Measurements from ENCODE around the gene RAI1.

Gene RAI1

GRCh38 chr17:17682737-17683680 is 1.8 kb downstream of the RAI1 start:
- peak; percentile 31 to 70 (median 68) for DNase-seq

DNA sequence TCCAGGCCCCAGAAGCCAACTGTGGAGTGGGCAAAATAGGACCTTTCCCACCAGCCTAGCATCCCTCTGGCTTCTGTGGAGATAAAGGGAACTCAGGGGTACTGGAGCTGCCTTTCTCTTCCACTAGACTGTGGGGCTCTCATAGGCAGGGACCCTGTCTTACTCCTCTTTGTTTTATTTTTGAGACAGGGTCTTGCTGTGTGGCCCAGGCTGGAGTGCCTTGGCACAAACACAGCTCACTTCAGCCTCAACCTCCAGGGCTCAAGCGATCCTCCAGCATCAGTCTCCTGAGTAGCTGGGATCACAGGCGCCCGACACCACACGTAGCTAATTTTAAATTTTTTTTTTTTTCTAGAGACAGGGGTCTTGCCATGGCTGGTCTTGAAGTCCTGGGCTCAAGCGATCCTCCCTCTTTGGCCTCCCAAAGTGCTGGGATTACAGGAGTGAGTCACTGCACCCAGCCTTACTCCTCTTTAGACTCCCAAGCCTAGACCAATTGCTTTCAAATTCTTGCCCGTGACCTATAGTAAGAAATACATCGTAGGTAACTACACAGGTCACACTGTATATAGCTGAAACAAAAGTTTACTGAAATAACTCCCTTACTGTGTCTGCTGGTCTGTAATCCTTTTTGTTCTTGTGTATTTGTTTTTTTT is 2.6 kb downstream of the RAI1 start:
- no peak for DNase-seq

DNA sequence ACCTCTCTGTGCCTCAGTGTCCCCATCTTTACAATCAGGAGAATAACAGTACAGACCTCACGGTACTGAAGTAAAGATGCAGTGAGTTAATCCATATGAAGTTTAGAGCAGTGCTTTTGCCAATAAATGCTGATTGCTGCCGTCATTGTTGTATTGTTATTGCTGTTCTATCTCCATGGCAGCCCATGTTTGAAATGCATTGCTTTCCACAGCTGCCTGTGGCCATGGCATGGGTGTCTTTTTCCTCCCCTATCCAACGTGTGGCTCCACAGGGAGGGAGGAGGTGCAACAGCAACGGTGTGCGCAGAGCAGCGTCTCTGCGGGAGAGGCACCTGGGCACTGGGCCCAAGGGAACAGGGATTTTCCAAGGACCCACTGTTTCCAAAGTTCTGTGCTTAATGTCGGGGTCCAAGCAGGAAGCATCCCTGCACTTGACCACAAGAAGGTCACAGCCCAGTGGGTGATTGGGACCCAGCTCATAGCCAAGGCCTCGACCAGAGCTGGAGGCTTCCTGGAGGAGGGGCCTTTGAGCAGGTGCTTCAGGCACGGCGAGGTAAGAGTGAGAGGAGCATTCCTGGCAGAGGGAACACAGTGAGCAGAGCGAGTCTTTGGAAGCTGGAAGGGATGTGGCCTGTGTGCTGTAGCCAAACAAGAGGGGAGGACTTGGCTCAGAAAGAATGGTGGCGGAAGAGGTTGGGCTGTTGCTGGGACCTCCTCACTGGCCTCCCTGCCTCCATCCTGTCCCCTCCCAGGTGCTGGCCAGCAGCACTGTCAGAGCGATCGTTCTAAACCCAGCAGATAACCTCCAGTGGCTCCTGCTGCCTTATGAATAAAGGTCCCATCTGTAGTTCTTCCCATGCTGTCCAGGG is 3.9 kb downstream of the RAI1 start:
- peak in 2 of 3 experiments; percentile 22 to 29 for DNase-seq

DNA sequence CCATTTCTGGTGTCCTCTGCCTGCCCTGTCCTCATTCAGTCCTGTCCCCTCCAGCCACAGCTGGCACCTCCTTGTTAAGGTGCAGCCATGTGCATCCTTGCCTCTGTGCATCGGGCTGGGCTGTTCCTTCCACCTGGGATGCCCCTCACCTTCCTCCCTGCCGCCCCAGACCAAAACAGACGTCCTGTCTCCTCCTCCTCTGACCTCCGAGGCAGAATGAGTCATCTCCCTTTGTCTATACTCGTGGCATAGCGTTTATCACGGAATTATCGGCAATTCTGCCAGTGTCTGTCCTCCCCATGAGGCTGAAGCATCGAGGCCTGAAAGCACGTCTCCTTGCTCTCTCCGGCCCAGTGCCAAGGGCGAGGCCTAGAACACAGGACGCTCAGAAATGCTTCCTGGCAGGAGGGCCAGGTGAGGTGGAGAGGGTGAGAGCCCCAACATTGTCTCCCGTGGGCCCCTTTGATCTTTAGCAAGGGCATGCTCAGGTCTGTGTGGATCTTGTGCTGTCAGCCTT is 4.6 kb downstream of the RAI1 start:
- DNase-seq, result peak in 1 of 3 experiments; percentile 13

- no peak for DNase-seq
Observed at GRCh38 chr17:17689312-17689711, 8.1 kb downstream of the RAI1 start.

GRCh38 chr17:17690233-17690632 is 9.0 kb downstream of the RAI1 start:
- DNase-seq, result peak in 1 of 3 experiments; percentile 3

DNA sequence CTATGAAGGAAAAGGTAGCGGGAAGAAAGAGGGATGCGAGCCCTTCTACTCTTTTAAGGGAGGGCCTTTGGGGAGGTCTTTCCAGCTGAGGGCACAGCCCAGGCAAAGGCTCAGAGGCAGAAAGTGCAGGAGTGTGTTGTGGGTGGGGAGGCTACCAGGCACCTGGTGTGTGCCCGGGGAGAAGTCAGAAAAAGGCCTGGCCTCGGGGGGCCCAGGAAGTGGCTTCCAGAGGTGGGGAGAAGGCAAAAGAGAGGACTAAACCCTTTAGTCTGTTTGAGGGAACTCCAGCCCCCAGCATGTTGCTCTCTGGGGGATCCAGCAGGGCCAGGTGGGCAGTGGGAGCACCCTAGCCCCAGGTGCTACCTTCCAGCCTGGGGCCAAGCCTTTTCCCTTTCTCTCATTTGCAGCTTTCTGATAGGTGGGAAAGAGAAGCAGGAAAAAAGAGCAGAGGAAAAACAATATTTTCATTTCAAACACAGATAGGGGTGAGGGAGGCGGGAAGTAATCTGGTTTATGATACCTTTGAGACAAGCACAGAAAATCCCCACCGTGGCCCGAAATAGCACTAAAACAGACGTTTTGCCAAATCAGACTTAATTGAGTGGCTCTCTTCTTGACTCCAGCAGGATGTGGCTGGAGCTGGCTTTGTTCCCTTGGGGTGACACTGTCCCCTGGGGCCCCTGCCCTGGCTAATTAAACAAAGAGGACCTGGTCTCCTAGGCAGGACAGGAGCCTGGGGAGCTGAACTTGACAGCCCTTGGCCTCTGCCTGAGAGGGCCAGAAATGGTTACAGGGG is 10.4 kb downstream of the RAI1 start:
- peak; percentile 2 to 53 (median 20) for DNase-seq

DNA sequence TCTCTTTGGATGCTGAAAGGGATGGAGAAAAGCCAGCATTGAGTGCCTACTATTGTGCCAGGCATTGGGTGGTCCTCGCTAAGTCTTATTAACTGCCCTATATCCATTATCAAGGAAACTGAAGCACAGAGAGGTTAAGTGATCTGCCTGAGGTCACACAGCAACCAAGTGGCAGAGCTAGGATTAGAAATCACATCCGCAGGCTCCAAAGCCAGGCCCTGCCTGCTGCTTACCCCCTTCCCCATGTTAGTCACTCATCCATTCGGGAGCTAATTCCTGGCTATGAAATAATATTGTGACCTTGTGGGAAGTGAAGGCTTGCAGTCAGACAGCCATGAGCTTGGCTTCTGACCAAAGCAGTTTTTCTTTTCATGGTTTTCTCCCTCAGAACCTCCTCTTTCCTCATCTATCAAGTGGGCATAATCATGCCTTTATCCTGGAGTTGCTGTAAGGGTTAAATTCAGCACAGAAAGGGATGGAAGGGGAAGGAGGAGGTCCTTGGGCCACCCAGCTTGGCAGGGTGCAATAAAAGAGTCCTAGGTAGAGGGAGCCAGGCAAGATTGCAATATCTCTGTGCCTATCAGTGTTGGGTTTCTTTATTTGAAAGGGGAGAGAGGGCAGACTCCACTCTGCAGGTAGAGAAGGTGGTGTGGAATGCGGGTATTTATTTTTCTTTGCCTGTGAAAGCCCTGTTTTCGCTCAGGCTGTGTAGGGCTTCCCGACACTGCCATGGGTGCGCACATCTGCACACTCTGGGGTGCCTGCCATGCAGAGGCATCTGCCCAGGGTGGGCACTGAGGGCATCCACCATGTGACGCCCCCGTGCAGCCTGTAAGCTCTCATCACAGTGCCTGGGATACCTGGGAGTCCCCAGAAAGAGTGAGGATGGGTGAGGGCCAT is 11.3 kb downstream of the RAI1 start:
- DNase-seq, result peak in 1 of 3 experiments; percentile 27

GRCh38 chr17:17693253-17694168 is 12.3 kb downstream of the RAI1 start:
- DNase-seq, result peak; percentile 27 to 85 (median 78)

DNA sequence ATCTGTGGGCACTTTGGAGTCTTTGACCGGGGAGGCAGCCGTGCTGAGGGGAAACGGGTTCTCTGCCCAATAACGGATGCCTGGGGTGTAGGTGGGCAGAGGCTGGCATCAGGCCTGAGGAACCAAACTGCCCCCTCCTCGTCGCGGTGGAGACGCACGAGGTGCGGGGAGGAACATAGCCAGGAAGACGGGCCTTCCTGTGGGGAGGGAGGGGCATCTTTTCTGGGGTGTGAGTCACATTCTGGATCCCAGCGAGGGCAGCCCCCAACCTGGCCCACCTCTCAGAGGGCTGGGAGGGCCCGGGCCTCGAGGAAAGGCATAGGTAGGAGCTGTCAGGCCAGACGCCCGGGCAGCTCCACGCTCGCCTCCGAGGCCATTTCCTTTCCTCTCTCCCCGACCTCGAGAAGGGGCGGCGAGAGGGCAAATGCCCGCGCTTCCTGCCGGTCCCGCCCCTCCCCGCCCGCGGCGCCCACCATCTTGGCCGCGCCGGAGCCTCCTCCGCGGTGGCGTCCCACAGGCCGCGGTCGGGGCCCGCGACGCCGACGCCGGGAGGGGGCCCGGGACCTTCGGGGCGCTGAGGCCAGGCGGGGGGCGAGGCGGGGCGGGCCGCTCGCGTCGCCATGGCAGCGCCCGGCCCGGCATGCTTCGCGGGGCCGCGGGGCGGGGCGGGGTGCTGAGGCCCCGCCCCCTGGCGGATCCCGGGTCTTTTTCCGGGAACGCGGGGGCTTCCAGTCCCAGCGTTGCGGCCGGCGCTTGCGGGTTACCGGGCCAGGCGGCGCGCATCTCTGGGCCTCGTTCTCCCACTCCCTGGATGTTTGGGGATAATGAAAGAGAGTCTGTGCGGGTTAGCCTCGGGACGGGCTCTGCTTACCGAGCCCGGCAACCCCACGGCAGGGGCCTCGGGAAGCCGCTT is 13.2 kb downstream of the RAI1 start:
- DNase-seq, result peak; percentile 56 to 88 (median 81)

- DNase-seq, result no peak
Observed at GRCh38 chr17:17696085-17696484, 14.8 kb downstream of the RAI1 start.

DNA sequence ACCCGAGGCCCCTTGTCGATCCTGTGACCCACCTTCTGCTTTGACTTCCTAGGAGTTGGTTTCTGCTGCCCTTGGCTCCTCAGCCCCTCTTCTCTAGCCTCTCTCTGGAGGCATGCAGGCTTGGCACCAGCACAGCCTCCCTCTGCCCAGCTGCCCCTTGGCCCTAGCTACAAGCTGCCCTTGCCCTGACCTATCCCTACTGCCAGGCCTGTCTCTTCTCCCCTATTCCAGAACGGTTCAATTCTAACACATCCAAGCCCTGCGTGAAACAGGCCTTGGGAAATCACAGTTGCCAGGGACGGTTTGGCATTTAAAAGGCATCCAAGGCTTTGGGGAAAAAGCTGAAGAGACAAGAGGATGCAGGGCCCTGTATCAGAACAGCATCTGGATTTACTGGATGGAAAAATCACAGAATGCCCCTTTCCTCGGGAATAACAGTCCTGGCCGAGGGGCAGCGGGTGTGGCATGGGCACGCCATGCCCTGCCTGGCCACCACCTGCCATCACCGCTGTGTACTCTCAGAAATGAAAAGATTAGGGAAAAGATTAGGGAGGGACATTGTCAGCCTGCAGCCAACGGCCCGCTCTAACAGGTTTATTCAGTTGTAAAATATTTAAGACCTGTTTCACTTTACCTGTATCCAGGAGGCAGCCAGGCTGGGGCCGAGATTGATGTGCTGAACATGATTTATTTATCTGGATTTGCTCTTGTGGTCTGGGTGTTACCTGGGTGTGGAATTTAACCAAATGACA is 15.8 kb downstream of the RAI1 start:
- peak in 1 of 3 experiments; percentile 2 for DNase-seq

GRCh38 chr17:17698371-17698770 is 17.1 kb downstream of the RAI1 start:
- DNase-seq, result peak in 1 of 3 experiments; percentile 34

DNA sequence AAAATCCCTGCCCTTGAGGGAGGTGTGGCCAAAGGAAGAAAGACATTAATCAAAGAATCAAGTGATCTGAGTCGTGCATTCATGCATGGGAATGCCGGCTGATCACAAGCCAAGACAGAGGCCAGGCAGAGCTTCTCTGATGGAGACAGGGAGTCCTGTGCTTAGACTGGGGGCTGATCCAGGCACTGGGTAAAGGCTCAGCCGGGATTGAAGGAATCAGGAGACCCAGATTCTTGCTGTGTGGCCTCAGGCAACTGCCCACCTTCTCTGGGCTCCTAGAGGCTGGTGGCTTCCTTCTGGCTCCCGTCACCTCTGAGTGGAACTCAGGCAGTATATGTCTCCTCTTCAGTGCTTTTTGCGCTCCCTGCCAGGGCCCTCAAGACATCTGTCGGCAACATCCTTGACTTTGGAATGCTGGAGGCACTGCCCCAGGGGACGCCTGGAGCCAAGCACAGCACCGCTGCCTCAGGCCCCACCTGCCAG is 17.7 kb downstream of the RAI1 start:
- peak in 1 of 3 experiments; percentile 52 for DNase-seq

DNA sequence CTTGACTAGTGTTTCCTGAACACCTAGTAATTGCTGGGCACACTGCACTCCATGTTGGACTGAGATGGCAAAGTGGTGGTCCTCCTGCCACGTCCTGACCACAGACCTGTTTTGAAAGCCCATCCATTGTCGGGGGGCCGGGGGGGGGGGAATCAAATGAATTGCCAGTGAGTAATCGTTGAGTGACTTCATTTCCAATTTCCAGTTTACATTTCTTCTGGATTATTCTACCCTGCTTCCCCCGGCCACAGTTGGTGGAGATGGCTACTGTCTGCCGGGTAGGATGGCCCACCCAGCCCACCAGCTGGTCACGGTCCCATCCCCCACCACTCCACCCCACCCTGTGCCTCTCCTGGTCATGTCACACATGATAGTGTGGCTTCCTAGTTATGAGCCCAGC is 18.2 kb downstream of the RAI1 start:
- DNase-seq, result no peak

GRCh38 chr17:17700251-17700969 is 19.2 kb downstream of the RAI1 start:
- DNase-seq, result peak; percentile 54 to 87 (median 79)

GRCh38 chr17:17701112-17701511 is 19.9 kb downstream of the RAI1 start:
- DNase-seq, result no peak
